K562 (cell line): Measurements from ENCODE around the gene GREB1. TPM values are rescaled to one million over a fixed set of nuclear protein-coding genes. Genes with fewer than 3 reads are reported as not detected.

Source experiments
- ATF7 ChIP-seq: fragments of 450-650 bp; IDR thresholded peaks from 2 replicates; pipeline ENCODE4 v1.7.1; 2014; ENCODE audit warnings: mild to moderate bottlenecking, moderate library complexity
- HDAC6 ChIP-seq: IDR thresholded peaks from 2 replicates; pipeline ENCODE4 v1.6.1; 2012; ENCODE audit warnings: low read depth, mild to moderate bottlenecking, control low read depth, inconsistent platforms, low read length, moderate library complexity
- MAFG ChIP-seq: fragments of 450-650 bp; conservative IDR thresholded peaks from 2 replicates; pipeline ENCODE4 v1.6.1; 2016; ENCODE audit warnings: missing genetic modification characterization, missing compliant biosample characterization
- MCM3 ChIP-seq: fragments of 450-650 bp; IDR thresholded peaks from 2 replicates; pipeline ENCODE4 v1.6.1; 2016
- POLR3G ChIP-seq: IDR thresholded peaks from 2 replicates; pipeline ENCODE4 v1.6.1; 2011; ENCODE audit not compliant: insufficient read length, insufficient replicate concordance; ENCODE audit errors: extremely low read depth
- PURB ChIP-seq: sonication (generic); formaldehyde crosslinking; IDR thresholded peaks from 2 replicates; pipeline ENCODE4 v1.9.0; 2021; ENCODE audit warnings: low read depth, mild to moderate bottlenecking, missing genetic modification reagents
- SMAD4 ChIP-seq: fragments of 250-450 bp; sonication (Bioruptor Pico); conservative IDR thresholded peaks from 2 replicates; pipeline ENCODE4 v1.8.0; 2021; ENCODE audit warnings: inconsistent platforms, mild to moderate bottlenecking, moderate library complexity
- polyA plus RNA-seq, 8 experiments: library from polyadenylated mRNA; depleted of rRNA in 4 of 8; stranded (reverse) in 5 of 8; unstranded in 3 of 8; fragments of >200 nt; fragmentation: Nextera tagmentation in 2 of 8; fragmentation: Illumina TruSeq in 1 of 8; extraction: Ambion mirVana in 2 of 8; extraction: Trizol in 1 of 8; gene quantifications; 2 replicates each; pipeline versions ENCODE4 v1.2.1 to v1.2.3, GENCODE V29; 2011 to 2014; ENCODE audit warnings: inconsistent platforms in 1 of 8, missing spikeins in 1 of 8
- total RNA-seq, 7 experiments: library from RNA; depleted of rRNA in 6 of 7; stranded (reverse); fragments of >200 nt in 6 of 7; fragmentation: Illumina TruSeq in 2 of 7; extraction: Trizol in 2 of 7; gene quantifications; 2 replicates each; pipeline versions ENCODE4 v1.2.1 to v1.2.3, GENCODE V29; 2011 to 2021; ENCODE audit warnings: low replicate concordance in 1 of 7
- TF ChIP-seq, protein P1 (sequence below), 2 experiments: fragments of 450-650 bp; formaldehyde crosslinking in 1 of 2; IDR thresholded peaks; 2 replicates each; pipeline versions ENCODE4 v1.4.0 to v1.6.1; 2014 to 2020; ENCODE audit warnings: mild to moderate bottlenecking in 2 of 2, borderline replicate concordance in 1 of 2, low read depth in 1 of 2
- TF ChIP-seq, protein P2 (sequence below): sonication (generic); formaldehyde crosslinking; IDR thresholded peaks from 2 replicates; pipeline ENCODE4 v1.9.0; 2022; ENCODE audit warnings: mild to moderate bottlenecking, missing genetic modification reagents
- TF ChIP-seq, protein P3 (sequence below), 2 experiments: fragments of 450-650 bp in 1 of 2; sonication (generic) in 1 of 2; formaldehyde crosslinking in 1 of 2; IDR thresholded peaks in 1 of 2; conservative IDR thresholded peaks in 1 of 2; 2 replicates each; pipeline versions ENCODE4 v1.6.1 to v1.8.1; 2016 to 2023; ENCODE audit warnings: mild to moderate bottlenecking in 2 of 2, moderate library complexity in 2 of 2, inconsistent platforms in 1 of 2, missing genetic modification reagents in 1 of 2
- TF ChIP-seq, protein P4 (sequence below): fragments of 450-650 bp; formaldehyde crosslinking; IDR thresholded peaks from 2 replicates; pipeline ENCODE4 v1.4.0; 2022; ENCODE audit warnings: mild to moderate bottlenecking, moderate library complexity
- TF ChIP-seq, protein P5 (sequence below): fragments of 250-450 bp; sonication (Bioruptor Pico); IDR thresholded peaks from 2 replicates; pipeline ENCODE4 v1.9.0; 2021; ENCODE audit warnings: mild to moderate bottlenecking, inconsistent platforms

GREB1 gene
- total and polyA plus RNA-seq, 9 of the 15 experiments (the other 6 are each of a cell fraction or from before 2014, with no cell fraction given): 0.04 to 0.86 (median 0.10) TPM; not detected in 1

DNA sequence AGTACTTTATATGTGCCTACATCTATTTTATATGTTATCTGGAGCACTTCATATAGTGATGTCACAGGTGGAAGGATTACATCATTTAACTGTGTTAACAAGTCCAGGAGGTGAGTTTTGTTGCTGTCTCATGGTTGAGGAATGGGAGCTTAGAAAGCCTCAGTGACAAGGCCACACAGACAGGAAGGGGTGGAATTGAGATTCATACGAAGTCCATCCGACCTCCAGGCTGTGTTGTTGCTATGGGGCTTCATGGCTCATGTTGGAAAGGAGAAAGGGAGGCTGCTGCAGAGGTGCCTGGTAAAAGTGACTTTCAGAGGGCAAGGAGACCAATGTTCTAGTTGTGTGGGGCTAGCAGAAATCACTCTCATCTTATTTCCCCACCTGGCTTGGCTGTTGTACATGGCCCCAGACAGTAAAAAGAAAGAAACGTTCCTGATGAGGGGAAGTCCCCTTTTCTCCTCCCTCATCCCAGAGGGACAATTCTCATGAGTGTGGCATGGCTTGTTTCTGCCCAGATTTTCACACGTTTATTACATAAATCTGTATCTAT lies 31.0 kb upstream of the GREB1 start (continued):
- TF ChIP-seq, protein P1, sequence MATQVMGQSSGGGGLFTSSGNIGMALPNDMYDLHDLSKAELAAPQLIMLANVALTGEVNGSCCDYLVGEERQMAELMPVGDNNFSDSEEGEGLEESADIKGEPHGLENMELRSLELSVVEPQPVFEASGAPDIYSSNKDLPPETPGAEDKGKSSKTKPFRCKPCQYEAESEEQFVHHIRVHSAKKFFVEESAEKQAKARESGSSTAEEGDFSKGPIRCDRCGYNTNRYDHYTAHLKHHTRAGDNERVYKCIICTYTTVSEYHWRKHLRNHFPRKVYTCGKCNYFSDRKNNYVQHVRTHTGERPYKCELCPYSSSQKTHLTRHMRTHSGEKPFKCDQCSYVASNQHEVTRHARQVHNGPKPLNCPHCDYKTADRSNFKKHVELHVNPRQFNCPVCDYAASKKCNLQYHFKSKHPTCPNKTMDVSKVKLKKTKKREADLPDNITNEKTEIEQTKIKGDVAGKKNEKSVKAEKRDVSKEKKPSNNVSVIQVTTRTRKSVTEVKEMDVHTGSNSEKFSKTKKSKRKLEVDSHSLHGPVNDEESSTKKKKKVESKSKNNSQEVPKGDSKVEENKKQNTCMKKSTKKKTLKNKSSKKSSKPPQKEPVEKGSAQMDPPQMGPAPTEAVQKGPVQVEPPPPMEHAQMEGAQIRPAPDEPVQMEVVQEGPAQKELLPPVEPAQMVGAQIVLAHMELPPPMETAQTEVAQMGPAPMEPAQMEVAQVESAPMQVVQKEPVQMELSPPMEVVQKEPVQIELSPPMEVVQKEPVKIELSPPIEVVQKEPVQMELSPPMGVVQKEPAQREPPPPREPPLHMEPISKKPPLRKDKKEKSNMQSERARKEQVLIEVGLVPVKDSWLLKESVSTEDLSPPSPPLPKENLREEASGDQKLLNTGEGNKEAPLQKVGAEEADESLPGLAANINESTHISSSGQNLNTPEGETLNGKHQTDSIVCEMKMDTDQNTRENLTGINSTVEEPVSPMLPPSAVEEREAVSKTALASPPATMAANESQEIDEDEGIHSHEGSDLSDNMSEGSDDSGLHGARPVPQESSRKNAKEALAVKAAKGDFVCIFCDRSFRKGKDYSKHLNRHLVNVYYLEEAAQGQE (IDR thresholded peaks at IDR 0.05; ENCODE audit: borderline replicate concordance): no peak
- TF ChIP-seq, protein P1 (CRISPR knock-in tag; IDR thresholded peaks at IDR 0.05; ENCODE audit: low read depth): no peak
- TF ChIP-seq POLR3G (no peak), HDAC6 (no peak), MAFG (no peak), ATF7 (peak; percentile 70; the same call in 1 of the 2 replicates), PURB (CRISPR knock-in tag) (no peak), MCM3 (no peak), SMAD4 (no peak)
- TF ChIP-seq, protein P2, sequence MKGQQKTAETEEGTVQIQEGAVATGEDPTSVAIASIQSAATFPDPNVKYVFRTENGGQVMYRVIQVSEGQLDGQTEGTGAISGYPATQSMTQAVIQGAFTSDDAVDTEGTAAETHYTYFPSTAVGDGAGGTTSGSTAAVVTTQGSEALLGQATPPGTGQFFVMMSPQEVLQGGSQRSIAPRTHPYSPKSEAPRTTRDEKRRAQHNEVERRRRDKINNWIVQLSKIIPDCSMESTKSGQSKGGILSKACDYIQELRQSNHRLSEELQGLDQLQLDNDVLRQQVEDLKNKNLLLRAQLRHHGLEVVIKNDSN (CRISPR knock-in tag): no peak
- TF ChIP-seq, protein P3, sequence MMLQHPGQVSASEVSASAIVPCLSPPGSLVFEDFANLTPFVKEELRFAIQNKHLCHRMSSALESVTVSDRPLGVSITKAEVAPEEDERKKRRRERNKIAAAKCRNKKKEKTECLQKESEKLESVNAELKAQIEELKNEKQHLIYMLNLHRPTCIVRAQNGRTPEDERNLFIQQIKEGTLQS (IDR thresholded peaks at IDR 0.05): peak; percentile 81
- TF ChIP-seq, protein P3 (CRISPR knock-in tag; conservative IDR thresholded peaks at IDR 0.05): no peak
- TF ChIP-seq, protein P4, sequence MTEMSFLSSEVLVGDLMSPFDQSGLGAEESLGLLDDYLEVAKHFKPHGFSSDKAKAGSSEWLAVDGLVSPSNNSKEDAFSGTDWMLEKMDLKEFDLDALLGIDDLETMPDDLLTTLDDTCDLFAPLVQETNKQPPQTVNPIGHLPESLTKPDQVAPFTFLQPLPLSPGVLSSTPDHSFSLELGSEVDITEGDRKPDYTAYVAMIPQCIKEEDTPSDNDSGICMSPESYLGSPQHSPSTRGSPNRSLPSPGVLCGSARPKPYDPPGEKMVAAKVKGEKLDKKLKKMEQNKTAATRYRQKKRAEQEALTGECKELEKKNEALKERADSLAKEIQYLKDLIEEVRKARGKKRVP: no peak
- TF ChIP-seq, protein P5, sequence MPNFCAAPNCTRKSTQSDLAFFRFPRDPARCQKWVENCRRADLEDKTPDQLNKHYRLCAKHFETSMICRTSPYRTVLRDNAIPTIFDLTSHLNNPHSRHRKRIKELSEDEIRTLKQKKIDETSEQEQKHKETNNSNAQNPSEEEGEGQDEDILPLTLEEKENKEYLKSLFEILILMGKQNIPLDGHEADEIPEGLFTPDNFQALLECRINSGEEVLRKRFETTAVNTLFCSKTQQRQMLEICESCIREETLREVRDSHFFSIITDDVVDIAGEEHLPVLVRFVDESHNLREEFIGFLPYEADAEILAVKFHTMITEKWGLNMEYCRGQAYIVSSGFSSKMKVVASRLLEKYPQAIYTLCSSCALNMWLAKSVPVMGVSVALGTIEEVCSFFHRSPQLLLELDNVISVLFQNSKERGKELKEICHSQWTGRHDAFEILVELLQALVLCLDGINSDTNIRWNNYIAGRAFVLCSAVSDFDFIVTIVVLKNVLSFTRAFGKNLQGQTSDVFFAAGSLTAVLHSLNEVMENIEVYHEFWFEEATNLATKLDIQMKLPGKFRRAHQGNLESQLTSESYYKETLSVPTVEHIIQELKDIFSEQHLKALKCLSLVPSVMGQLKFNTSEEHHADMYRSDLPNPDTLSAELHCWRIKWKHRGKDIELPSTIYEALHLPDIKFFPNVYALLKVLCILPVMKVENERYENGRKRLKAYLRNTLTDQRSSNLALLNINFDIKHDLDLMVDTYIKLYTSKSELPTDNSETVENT (CRISPR knock-in tag): no peak
